ENCODE measurements around the gene NEK6.

Gene NEK6

DNA sequence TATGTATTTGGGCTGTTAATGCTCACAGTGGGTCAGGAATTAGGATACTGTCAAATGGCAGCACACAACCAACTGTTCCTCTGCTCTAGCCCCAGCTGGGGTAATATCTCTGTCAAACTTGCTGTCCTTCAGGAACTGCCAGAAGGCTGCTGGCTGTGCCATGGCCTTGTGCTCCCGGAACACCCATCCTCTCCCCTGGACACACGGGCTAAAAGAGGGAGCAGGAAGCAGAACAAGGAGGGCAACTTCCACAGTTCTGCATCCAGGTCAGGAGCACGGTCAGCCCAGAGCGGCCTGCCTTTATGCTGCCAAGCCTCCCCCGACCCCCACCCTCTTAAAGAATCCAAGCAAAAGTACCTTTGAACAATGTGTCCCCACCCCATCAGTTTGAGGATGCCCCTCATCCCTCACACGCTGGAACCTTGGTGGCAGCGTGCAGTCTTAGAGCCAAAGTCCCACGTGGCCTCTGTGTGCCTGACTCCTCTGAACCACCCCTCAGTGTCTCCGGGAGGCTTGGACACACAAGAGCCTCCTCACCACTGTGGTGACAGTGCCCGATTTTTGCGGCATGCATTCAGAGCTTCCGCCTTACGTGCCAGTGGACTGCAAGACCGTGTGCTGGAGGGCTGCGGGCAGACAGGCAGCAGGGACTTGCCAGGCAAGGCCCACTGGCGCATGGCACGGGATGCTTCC, 96.7 kb downstream of the NEK6 start:
- DNase-seq (ENCODE audit: low read depth, low spot score): no peak

DNA sequence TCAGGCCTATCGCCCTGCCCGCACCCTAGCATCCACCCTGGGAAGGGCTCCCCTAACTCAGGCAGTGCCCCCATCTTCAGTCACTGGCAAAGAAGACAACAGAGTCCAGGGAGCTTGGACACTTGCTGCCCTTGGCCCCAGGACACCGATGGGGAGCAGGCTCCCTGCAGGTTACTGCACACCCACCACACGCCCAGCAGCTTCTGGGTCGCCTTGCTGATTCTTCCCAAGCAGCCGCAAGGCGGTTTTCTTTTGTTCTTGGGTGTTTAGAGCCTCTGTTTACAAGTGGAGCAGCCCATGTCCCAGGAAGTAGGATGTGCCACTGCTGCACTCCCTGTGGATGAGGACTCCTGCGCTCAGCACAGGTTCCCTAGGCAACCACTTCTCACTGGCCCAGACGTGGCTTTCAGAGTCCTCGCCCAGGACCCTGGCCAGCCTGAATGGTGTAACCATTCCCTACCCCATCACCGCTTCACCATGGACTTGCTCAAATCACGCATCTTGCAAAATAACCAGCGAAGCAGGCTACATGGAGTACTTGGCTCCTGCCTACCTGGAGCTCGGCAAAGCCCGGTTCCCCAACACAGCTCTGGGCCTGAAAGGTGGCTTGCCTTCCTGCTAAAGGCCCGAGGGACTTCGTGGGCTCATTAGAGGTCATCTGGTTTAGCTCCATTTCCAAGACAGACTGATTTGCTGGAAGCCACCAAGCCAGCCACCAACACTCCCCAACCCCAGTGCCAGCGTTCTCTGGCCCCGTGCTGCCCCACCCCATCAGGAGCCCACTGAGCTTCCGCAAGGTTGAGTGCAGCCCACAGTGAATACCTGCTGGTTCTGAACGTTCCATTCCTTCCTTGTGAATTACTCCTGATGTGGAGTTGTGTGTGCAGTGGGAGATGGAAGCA, 97.5 kb downstream of the NEK6 start:
- DNase-seq (ENCODE audit: low read depth, low spot score): no peak

DNA sequence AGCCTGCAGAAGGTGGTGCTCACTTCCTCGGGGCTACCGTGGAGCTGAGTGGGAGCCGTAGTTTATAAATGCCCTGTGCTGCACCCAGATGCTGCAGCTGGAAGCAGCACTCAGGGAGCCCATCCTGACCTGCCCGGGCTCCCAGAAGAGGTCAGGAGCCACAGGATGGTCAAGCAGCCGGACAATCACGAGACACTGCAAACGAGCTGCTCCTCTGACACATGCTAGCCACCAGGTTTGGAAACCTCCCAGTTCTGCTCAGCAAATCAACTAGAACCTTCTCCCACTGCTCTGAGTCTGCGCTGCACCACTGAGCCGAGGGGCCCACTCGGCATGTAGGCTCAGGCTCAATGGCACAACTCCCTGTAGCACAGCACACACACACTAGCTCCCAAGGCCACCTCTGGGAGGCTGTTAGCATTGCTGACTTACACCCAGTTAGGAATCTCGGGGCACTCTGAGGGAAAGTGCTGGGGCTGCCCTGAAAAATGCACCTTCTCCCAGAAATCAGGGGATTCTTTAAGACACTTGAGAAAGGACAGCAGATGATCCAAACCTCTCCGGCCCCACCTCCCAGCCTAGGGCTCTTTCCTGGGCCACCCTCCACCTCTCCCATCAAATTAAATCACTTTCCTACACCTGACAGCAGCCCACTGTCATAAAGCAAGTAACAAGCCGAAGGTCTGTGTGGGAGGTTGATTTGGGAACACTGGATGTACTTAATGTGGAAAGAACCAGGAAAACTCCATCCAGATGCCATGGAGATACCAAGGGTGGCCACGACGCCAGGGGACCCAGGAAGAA, 98.4 kb downstream of the NEK6 start:
- no peak for DNase-seq (ENCODE audit: low read depth, low spot score)

GRCh38 chr9:124356745-124357390, 99.1 kb downstream of the NEK6 start:
- no peak for DNase-seq (ENCODE audit: low read depth, low spot score)

- DNase-seq (ENCODE audit: low read depth, low spot score): no peak
Observed at GRCh38 chr9:124357721-124358361, 100.1 kb downstream of the NEK6 start.

GRCh38 chr9:124358631-124359030, 100.9 kb downstream of the NEK6 start:
- DNase-seq (ENCODE audit: low read depth, low spot score): no peak

- DNase-seq (ENCODE audit: low read depth, low spot score): no peak
Observed at GRCh38 chr9:124359426-124359825, 101.7 kb downstream of the NEK6 start.

DNA sequence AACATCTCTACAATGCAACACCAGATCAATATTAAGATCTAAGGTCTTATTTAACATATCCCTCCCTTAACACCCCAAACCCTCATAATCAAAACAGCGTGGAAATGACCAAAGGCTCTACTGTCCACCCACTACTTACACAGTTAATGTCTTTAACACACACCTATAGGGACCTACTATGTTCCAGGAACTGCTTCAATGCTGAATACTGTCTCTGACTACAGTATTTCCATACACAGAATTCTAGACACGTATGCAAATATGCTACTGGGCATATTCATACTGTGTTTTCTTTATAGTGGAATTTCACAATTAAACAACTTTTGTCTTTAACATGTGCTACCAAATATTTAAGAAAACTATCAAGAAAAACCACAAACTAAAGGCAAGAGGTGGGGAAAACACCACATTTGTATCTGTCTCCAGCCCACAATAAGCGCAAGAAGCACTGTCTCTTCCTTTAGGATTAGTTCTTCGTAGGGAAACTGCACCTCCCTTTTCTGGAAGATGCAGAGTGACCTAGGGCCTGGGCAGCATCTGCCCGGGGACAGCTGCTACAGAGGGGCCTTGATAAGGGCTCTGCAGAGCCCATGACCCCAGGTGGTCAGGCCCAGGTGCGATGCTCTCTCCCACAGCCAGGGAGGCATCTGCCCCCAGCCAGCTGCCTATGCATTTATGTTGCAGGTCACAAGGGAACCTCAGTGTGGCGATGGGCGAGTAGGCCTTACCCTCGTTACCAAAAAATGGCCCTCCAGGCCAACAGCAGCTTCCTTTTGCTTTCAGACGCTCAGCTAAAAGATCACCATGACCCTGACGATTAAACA, 102.3 kb downstream of the NEK6 start:
- no peak for DNase-seq (ENCODE audit: low read depth, low spot score)

- DNase-seq (ENCODE audit: low read depth, low spot score): no peak
Observed at GRCh38 chr9:124361128-124361527, 103.4 kb downstream of the NEK6 start.

GRCh38 chr9:124363326-124364096, 105.8 kb downstream of the NEK6 start:
- no peak for DNase-seq (ENCODE audit: low read depth, low spot score)

DNA sequence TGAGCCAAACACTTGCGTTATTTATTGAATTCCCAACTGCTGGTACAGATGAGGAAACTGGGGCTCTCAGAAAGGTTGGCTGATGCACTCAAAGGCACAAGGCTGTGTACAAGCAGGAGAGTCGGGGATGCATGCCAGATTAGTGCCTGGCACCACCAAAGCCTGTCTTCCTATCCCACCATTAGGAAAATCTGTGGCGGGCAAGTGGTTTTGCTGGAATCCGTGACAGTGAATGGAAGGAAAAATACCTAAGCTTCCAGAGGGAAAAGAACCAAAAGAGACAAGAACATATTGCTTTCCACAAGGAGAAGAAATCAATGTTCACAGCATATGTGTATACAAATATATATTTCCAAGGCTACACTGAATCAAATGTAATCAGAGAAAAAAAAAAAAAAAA, 106.4 kb downstream of the NEK6 start:
- DNase-seq (ENCODE audit: low read depth, low spot score): no peak

DNA sequence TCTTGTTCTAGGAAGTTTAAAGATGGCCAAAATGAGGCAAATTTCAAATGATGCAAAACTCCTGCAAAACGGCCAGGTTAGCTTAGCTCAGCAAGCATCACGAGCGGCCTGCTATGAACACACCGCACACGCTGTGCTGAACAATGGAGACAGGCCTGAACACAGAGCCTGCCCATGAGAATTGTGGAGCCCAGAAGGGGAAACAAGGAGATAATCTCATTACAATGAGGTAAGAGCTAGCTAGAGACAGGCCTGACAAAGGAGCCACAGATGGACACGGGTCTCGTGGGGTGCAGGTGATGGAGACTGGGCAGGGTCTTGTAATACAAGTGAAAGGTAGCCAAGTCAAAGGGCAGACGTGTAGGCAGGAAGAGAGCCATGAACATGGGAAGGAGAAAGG, 107.3 kb downstream of the NEK6 start:
- DNase-seq (ENCODE audit: low read depth, low spot score): no peak

- no peak for DNase-seq (ENCODE audit: low read depth, low spot score)
Observed at GRCh38 chr9:124366476-124367220, 108.9 kb downstream of the NEK6 start.

- DNase-seq (ENCODE audit: low read depth, low spot score): no peak
Observed at GRCh38 chr9:124368692-124369091, 110.9 kb downstream of the NEK6 start.

GRCh38 chr9:124369231-124369797, 111.6 kb downstream of the NEK6 start:
- no peak for DNase-seq (ENCODE audit: low read depth, low spot score)

- DNase-seq (ENCODE audit: low read depth, low spot score): no peak
Observed at GRCh38 chr9:124370896-124371582, 113.3 kb downstream of the NEK6 start.

DNA sequence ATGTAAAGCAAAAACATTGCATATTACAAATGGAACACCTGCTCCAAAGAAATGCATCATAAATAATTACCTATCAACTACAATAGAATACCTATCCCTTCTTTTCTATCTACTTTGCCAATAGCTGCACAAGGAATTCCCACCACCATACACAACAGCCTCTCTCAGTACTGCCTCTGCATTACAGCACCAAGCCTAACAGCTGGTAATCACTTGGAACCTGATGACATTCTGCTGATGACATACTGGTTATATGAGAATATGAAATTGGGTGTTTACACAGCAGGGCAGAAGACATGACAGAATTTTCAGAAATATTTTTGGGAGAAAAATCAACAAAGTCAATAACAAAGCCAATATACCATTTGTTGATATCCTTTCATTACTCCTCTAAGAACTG, 114.3 kb downstream of the NEK6 start:
- DNase-seq (ENCODE audit: low read depth, low spot score): no peak

DNA sequence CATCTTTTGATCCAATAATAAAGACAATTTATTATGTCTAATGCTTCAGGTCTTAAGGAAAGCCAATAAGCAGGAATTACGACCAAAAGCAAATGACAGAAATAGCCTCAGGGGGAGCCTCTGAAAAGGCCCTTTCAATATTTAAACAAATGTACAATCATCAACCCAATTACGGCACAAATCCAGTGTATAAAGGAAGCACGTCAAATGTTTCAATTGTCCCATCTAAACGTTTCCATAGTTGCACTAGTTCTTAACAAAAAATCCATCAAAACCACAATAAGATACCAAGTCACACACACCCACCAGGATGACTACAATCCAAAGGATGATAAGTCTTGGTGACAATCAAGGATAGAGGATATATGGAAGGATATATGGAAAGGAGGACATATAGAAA, 115.6 kb downstream of the NEK6 start:
- DNase-seq (ENCODE audit: low read depth, low spot score): no peak

Measured in smooth muscle cell of the brain vasculature (primary cell).